GDM1 (cell line): ENCODE results near the gene MUC16.

Source experiments
- DNase-seq: peaks from one replicate; lab custom pipeline; 2025; lab: John Stamatoyannopoulos, UW

MUC16 gene

GRCh38 chr19:9008667-9009066, 1.5 kb downstream of the MUC16 start:
- no peak for DNase-seq

- no peak for DNase-seq
Measured at GRCh38 chr19:9000933-9001332, 9.3 kb downstream of the MUC16 start.

DNA sequence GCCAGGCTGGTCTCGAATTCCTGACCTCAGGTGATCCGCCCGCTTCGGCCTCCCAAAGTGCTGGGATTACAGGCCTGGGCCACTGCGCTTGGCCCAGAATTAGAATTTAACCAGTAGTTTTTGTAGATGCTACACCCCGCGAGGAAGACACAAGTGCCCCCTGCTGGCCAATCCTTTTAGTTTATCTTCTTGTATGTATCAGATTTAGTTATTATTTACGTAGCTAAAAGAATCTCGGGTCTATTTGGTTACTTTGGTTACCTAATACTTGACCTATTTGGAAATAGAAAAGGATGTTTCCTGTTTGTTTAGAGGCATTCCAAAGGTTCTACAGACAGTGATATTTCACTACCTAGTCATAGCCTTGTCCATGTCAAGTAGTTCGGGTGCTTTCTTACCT, 22.0 kb downstream of the MUC16 start:
- peak; percentile 15 for DNase-seq

GRCh38 chr19:8986296-8986695, 23.9 kb downstream of the MUC16 start:
- DNase-seq, result no peak

DNA sequence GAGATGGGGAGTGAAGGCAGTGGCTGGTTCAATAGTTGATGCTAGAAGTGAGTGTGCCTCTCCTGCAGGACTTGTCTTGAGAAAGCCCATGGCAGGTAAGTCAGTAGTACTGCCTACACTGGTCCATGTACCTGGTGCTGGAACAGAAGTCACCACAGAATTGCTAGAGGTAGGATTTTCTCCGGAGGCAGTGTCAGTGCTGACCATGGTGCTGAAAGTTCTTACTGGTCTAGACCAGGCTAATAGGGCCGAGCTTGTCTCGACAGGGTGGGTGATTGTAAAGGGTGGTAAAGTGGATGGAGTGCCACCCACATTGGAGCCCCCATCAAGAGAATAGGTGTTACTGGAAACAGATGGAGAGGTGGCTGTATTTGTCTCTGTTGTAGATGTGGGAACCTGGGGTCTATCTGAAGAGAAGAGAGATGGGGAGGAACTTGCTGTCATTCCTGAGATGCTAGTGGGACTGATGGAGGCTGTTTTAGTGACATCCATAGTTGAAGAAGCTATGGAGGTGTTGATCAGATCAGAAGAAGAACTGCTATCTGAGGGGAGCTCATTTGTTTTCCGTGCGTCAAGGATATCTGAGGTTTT, 36.6 kb downstream of the MUC16 start:
- DNase-seq, result no peak

DNA sequence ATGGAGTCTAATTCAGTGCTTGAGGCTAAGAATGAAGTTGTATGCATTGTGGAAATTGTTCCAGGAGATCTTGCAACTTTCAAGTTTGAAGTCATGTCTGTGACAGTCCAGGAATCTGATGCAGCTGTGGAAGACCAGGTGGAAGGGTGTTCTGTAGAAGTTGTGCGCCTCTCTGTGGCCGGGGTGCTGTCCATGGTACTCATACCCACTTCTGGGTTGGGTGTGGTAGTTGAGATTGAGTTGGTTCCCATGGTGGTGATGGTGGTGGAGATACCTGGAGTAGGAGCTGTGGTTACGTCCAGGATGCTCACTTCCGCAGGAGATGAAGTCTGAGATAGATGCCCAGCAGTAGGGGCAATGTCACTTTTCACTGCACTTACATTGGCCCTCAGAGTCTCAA, 44.3 kb downstream of the MUC16 start:
- DNase-seq, result no peak
